AG09319 (cell line): ENCODE data around the gene CELA3B.
"Not testable (repeated sequence)": the region's sequence is repeated elsewhere in the genome, so short reads cannot be mapped to it uniquely, and the experiment has no call there.

Experiments used
- DNase-seq: peaks from one replicate; pipeline ENCODE4 v3.0.0-alpha.2; 2010; ENCODE audit warnings: low read depth; ENCODE audit errors: extremely low read depth
- CTCF ChIP-seq: IDR thresholded peaks from 2 replicates; pipeline ENCODE4 v1.5.1; 2011; ENCODE audit warnings: low read depth, mild to moderate bottlenecking, inconsistent platforms, low read length, moderate library complexity

Gene CELA3B

GRCh38 chr1:22005261-22006149, 28.7 kb downstream of the CELA3B start:
- DNase-seq, result not testable (repeated sequence)
- peak; percentile 17 for TF ChIP-seq CTCF

GRCh38 chr1:22006736-22007135, 29.9 kb downstream of the CELA3B start:
- not testable (repeated sequence) for DNase-seq

GRCh38 chr1:22007262-22007661, 30.4 kb downstream of the CELA3B start:
- not testable (repeated sequence) for DNase-seq

GRCh38 chr1:22009566-22009965, 32.7 kb downstream of the CELA3B start:
- not testable (repeated sequence) for DNase-seq

GRCh38 chr1:22012752-22013151, 35.9 kb downstream of the CELA3B start:
- DNase-seq, result not testable (repeated sequence)

GRCh38 chr1:22014575-22015206, 37.9 kb downstream of the CELA3B start:
- not testable (repeated sequence) for DNase-seq

- peak; percentile 12 for DNase-seq
- TF ChIP-seq CTCF, result peak; percentile 38
Measured at GRCh38 chr1:22018583-22019559, 42.0 kb downstream of the CELA3B start.

- DNase-seq, result no peak
- TF ChIP-seq CTCF, result no peak
Measured at GRCh38 chr1:22021061-22021460, 44.2 kb downstream of the CELA3B start.

GRCh38 chr1:22024485-22025367, 47.9 kb downstream of the CELA3B start:
- TF ChIP-seq CTCF, result no peak; the same call in 1 of the 2 replicates
- DNase-seq, result no peak
